CMK (cell line): ENCODE results near the gene LRRC52.

Source experiments
- DNase-seq: peaks from one replicate; pipeline ENCODE4 v3.0.0-alpha.2; 2010; ENCODE audit warnings: low read depth

The LRRC52 gene, protein sequence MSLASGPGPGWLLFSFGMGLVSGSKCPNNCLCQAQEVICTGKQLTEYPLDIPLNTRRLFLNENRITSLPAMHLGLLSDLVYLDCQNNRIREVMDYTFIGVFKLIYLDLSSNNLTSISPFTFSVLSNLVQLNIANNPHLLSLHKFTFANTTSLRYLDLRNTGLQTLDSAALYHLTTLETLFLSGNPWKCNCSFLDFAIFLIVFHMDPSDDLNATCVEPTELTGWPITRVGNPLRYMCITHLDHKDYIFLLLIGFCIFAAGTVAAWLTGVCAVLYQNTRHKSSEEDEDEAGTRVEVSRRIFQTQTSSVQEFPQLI

DNA sequence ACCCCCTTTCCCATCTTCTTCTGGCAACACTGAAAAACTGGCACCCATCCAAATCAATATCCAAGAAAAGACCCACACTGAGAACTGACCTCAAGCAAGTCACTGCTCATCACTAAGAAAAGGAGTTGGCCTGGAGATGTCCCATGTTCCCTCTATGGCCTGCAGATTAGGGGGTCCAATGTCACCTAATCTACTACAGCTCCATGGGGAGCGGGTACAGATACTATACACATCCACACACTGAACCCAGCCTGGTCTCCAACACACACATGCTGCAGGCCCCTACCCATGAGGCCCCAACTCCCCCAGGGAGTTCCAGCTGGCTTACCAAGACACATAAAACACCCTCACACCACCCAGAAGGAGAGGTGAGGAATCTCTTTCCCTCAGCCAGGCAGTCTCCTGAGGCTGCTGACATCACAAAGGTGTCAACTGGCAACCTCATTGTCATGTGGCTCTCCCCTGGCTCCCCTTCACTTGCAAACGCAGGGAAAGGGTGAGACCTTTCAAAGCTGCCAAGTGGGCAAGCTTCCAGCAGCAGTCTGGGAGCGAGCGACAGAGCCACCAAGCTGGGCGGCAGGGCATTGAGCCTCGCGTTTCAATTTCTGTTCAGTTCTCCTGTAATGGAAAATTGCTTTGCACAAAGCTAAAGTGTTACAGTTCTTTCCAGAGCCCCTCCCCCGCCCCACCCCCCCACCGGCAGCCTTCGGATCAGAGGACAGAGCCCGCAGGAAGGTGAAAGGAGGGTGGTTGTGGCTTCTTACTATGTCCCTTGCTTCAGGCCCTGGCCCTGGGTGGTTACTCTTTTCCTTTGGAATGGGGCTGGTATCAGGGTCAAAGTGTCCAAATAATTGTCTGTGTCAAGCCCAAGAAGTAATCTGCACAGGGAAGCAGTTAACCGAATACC is at the start of gene LRRC52:
Gene LRRC52 (plus strand): TSS at position 469 of the 907 bp plus-strand sequence. CDS start 297 bp downstream, at position 766.
- no peak for DNase-seq

DNA sequence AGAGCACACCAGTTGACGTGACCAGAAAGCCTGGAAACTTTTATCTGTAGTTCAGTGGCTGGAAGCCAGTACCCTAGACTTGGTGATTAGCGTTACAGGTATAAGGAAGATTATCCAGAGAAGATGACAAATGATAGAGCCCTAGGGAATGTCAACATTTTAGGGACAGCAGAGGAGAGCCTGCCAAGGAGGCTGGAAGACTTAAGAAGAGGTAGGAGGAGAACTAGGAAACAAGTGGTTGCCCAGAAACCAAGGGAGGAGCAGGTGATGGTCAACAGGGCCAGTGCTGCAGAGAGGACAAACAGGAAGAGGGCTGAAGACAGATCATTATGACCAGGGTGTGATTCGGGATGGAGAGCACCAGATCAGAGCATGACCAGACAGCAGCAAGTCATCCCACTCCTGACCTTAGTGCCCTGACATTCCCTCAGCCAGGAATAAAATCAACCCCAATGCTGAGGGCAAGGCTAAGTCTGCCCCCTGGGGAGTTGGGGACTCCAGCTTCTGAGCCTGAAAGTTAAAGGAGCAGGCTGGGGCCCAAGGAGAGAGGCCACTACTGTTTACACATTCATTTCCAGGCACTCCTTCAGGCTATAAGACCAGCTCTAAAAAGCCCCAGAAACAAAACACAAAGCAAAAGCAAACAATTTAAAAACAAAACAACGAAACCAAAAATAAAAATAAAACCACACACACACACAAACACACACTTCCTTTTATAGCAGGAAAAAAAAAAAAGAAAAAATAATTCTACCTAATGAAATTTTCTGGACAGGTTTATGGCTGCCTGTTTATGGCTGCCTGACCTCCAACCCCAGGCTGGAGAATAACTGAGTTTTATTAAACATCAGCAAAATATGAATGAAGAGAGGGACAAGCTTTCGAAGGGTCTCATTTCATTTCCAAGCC is 48.6 kb upstream of the LRRC52 start:
- no peak for DNase-seq

DNA sequence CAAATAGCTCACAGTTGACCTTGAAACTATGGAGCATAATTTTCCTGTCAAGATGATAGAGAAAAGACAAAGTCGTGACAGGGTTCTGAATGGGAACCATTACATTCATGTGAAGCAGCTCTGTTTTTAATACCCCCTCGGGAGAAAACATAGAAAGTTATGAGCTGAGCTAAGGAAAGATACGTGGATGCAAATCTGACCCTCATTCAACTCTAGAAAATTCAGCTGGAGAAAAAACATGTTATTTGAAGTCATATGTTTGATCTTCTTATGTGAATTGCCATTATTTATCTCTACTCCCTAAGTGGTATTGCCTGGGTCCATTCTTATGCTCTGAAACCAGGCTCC is 48.0 kb upstream of the LRRC52 start:
- no peak for DNase-seq

DNA sequence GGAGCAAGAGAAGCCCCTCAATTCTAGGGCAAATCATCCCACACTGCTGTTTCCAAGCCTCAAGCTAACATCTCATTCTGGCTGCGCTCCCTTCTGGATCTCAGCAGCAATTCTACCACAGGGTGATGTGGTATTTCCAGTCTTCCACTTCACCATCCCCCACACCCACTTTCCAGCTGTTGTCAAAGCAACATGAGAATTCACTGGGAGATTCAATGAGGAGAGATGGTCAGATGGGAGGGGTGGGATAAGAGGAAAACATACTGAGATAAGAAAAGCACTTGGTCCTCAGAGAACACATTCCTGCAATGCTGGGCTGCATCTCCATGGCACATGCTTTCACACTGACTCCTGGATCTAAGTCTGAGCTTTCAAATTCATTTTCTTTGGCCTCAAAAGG is 47.3 kb upstream of the LRRC52 start:
- DNase-seq, result no peak

DNA sequence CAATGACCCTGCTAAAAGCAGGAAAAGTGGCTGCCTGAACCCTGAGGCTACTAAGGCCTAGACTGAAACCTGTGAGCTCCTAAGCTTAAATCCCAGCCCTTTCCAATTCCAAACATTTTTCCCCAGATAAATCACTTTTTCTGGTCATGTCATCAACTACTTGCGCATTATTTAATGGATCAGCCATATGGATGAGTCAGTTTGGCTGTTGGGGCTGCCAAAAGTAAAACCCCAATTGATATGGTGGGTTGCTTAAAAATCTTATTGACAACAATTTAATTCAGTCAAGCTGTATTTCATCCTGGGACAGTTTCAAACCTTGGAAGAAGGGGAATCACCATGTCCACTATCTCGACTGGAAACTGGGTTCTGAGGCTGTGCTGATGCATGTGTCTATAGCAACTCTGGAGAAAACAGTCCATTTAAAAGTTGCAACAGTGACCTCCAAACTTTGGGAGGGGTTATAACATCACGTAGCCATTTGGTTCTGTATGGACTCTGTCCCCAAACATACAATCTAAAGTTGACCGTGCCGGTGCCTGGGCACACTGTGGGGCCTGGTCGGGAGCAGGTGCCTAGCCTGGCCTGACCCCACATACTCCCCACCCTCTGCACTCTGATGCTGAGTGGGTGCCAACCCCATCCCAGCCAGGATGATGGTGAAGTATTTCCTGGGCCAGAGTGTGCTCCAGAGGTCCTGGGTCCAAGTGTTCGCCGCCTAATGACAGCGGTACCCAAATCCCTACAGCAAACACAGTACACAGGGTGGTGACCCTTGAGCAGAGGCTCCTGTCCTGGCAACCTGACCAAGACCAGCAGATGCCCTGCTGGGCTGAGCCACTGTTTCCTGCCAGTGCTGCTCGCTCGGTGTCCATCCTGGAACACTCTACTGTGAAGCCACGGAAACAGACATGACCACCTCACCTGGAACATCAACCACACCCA is 46.5 kb upstream of the LRRC52 start:
- no peak for DNase-seq

DNA sequence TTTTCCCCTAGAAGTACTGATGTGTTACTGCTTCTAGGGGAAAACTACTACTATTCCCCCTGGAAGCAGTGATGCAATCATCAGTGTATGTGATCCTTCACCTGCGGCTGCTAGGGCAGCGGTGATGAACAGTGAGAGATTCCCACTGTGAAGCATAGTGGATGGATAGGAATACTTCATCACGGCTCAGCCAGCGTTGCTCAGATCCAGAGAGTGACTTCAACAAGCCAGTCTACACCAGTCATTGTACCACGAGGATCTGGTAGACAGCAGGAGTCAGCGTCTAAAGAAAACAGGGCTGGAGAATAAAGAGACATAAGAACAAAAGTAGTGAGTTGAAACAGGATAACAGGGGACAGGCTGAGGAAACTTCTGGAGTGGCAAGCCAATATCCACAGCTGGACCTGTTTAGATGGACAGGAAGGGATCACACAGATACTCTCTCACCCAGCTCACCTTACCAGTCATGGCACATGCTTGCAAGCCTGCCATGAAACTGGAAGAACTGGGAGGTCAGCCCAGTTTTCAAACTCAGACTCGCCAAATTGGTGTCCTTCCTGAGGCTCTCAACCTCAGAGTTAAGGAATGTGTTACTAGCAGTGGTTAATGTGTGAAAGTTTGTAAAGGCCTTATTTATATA is 42.4 kb upstream of the LRRC52 start:
- no peak for DNase-seq

DNA sequence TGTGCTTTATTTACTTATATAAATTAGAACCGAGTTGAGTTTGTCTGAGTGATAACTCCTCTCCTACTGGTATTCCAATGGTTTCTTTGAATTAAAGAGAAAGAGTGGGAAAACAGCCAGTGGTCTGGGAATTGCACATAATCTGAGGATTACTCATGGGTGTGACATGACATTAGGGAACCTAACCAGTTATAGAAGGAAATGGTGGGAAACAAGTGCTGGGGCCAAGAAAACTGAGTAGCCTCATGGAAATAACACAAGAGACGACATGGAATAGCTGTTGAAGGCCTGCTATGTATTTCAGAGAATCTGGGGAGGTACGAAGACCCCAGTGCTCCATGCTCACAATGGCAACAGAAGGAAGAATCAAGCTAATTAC is 41.8 kb upstream of the LRRC52 start:
- DNase-seq, result no peak

DNA sequence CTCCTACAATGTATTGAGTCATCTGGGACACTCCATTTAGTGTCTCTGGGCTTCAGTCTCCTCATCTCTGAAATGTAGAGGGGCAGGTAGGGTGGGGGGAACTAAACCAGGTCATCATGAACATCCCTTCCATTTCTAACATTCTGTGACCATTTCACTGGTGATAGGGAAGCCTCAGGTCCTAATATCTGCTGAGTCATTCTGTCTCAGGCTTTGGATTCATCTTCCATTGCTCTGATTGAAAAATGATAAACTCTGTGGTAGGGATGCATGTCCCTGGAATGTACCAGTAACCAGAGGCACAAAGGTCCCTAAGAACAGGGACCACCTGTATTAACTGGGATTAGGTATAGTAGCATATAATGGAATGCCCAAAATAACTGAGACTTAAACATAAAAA is 36.2 kb upstream of the LRRC52 start:
- no peak for DNase-seq

DNA sequence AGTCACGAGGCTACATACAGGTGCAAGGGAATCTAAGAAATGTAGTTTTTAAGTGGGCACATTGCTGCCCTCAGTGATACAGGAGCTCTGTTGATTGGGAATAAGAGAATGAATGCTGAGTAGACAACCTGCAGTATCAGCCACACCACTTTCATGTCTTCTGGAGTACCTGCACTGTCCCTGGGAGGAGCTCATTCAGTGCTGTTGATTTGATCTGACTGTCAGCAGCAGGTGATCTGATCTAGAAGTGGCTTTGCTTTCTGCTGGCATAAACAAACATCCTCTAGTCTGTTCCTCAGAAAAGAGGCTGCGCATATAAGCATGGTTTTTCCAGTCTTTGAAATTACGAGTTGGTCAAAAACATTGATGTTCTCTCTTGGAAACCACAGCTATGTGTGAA is 35.5 kb upstream of the LRRC52 start:
- no peak for DNase-seq

DNA sequence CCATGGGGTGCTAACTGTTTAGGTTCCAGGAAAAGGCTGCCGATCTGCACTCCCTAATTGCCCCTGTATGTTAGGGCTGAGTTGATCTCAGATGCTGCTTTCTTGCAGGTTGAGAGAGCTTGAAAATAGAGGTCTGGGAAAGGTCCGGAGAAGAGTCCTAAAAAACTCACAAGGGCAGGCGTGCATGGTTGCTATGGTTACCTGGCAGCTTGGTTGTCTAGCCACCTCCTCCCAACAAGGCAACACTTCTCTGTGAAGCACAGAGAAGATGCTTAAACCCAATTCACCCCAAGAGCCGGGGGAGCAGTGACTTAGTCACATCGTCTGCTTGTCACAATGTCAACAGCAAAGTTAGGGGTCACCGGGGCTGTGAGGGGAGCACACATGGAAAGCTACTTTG is 31.0 kb upstream of the LRRC52 start:
- DNase-seq, result no peak

DNA sequence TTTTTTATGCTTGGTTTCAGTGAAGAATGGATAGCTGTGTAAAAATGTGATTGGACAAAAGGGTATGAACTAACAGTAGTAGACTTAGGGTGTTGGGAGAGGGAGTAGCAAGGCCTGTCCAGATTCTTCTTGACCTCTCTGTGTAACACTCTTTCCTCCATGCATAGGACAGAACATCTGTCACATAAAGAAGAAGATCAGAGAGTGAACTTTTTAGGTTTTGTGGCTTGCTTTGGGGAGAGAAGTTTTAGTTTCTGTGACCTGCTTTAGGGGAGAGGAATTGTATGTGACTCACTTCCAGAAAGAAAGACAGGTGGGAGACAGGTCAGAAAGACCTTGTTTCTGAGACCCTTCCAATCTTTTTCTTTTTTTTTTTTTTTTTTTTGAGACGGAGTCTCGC is 27.3 kb upstream of the LRRC52 start:
- DNase-seq, result no peak

DNA sequence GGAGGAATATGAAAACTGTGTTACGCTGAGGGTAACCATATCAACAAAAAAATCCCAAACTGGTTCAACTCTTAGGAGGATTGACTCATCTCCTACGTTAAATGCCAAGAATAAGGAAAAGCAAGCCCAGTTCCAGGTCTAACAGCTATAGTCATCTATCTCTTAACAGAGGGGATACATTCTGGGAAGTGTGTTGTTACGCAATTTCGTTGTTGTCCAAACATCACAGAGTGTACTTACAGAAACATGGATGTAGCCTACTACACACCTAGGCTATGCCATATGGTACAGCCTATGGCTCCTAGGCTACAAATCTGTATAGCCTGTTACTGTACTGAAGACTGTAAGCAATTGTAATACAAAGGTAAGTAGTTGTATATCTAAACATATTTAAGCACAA is 23.2 kb upstream of the LRRC52 start:
- DNase-seq, result no peak

DNA sequence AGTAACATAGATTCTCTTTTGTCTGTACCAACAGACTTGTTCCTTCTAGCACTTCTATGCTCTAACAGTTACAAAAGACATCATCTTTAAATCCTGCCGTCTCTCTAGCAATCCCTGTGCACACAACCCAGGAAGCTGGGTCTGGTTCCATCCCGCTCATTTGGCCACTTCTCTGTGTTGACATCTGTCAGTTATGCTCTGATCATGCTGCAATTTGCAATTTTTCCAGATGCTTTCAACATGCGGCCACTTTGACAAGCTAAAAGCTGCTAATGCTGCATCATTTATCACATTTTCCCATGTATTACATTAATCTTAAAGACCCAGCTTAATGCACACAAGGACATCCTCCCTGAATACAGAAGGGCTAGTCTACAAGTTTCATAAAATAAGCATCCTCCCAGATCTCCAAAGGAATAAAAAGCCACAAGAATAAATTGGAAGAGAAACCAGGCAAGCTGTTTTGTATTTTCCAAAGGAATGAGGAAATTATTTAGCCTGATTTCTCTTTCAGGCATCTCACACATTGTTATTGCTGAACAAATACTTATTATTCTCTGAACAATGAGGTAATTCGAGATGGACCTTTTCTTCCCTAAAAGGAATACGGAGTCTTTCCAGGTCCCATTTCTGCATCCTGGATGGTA is 19.0 kb upstream of the LRRC52 start:
- DNase-seq, result no peak

DNA sequence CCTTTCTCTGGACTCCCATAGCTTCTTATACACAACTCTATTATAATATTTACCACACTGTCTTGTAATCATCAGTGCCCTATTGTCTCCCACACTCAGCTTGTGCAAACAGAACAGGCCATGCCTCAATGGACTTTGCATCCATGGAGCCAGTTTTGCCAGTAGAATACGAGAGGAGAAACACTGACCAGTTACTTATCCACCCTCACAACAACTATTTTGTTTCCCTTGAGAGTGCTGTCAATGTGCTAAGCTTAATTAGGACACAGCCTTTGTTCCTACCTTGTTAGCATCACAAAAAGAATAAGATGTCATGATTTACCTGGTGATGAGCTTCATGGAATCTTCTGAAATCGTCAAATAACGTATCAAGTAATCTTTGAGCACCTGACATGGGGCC is 18.1 kb upstream of the LRRC52 start:
- DNase-seq, result no peak

DNA sequence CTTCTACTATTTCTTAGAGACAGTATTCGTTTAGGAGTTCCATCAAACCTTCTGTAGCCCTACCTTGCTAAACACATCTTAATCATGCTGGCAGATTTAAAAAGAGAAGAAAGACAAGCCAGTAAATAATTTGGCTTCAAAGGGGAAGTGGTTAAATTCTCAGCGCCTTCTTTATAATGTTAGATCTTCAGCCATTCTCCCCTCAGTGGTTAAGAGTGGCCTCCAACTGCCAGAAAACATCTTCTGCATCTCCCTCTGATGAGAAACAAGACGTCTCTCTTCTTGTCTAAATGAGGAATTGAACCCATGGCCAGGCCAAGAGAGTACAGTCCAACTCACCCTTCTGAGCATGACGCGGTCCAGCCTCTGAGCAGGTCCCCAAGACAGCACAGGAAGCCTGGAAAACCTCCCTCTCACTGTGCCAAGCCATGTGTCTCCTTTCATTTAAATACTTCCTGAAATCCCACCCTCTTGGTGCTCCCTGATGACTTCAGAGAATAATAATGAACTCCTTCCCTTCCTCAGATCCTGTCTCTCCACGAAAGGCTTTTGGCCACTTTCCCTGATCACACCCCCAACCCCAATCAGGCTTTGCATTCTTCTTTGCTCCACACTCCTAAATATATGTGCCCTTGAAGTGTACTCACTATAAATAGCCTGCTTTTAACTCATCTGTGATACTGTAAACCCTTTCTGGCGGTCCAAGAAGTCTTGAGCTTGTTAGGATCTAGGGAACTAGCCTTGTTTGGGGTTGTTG is 16.4 kb upstream of the LRRC52 start:
- no peak for DNase-seq

DNA sequence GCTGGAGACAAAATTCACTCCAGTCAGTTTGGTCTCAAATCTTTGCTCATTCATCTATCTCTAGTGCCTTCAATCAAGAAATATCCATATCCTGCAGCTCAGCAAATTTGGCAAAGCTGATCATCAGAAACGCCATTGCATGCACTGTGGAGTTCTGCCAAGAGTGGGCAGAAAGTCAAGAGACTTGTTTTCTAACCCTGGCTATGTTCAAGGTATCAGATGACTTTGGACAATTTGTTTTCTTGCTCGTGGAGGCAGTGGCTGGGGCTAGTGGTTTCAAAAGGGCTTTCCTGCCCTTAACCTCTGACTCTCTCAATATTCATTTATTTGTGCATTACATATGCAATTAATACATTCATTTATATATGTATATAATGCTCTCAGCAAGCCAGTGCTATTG is 12.8 kb upstream of the LRRC52 start:
- no peak for DNase-seq

DNA sequence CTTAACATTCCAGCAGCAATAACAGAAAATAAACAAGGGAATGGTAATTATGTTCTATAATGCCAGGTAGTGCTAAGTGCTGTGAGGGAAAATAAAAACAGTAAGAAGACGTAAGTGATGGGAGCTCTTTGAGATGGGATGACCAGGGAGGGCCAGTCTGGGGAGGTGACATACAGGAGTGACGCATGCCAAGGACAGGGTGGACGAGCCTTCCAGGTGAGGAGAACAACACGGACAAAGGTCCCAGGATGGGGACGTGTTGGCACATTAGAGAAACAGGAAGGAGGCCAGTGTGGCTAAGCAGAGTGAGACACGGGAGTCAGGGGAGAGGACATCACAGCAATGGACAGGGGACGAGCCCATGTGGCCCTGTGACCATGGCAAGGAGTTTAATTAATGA is 11.7 kb upstream of the LRRC52 start:
- DNase-seq, result no peak

DNA sequence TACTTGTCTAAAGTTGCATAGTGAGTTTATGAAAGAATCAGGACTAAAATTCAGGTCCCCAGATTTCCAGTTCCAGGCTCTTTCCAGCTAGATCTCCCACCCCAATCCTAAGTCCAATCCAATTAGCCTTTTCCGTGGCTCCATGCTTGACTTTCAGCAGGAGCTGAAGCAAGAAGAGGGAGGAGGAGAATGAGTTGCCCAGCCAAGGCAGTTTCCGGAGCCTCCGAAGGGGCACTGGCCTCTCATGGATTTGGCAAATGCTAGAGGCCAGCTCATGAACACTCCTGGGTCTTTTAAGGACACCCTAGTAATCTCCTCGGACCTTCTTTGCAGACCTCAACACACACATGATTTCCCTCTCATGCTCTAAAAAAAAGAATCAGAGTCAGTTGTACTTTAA is 10.5 kb upstream of the LRRC52 start:
- DNase-seq, result no peak

DNA sequence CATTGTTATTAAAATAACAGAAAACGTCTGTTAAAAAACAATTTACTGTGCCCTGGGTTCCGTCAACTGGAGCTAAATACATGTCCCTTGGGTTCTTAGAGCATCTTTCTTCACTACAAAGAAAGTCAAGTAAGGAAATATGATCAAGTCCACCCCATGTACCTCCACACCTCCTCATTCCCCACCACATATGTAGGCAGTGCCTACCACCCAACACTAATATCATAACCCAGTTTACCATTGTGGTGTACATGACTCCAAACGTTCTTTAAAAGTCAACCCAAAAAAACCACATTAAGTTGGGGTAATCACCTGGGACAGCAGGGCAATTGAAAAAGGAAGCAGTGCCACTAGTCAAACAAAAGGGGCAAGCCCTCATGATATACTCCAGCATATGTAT is 7.8 kb upstream of the LRRC52 start:
- DNase-seq, result no peak
